ENCODE results near the gene TGFBR1. TPM values are rescaled to one million over a fixed set of nuclear protein-coding genes. Genes with fewer than 3 reads are reported as not detected.

The TGFBR1 gene
- total and polyA plus RNA-seq, 2 experiments from 2014 or later, result 41.7 to 79.4 TPM

DNA sequence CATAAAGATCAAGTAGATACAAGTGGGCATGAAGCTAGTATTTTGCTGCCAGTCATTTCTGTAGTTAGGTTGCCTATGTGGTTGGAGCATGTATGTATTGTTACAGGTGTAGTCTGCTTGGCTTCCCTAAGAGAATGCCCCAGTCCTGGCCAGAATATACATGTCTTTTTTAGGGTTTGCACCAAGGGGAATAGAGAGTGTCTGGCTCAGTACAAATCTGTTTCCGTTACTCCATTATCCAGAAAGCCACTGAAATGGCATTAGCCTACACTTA is 23.2 kb downstream of the TGFBR1 start:
- no peak for DNase-seq (ENCODE audit: low spot score)
- peaks cover 100% of the 10 kb centered on the region for H3K79me2 ChIP-seq

DNA sequence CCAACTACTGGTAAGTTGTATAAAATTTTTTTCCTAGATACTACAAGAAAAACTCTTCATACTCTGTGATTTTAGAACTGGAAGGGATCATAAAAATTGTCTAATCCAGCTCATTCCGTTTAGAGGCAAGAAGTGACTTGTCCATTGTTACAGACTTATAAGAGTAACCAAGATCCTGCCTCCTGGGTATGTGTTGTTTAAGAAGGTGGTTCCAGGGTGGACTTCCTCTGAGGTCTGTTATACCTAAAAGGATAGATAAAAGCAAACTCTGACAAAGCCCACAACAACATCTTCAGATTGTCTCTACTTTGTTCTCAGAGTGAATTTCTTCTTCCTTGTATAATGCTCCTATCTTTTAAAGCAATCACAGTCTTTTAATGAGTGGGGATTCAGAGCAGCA is 24.2 kb downstream of the TGFBR1 start:
- Histone ChIP-seq H3K9me3 (ENCODE audit: low read depth) (no peaks in the 10 kb centered on the region), H3K36me3 (replicated peaks; ENCODE audit: insufficient read depth, low read depth) (no peaks in the 10 kb centered on the region), H3K4me3 (no peak overlapping the region), H2AFZ (no peak overlapping the region), H3K27me3 (no peaks in the 10 kb centered on the region), H3K4me1 (ENCODE audit: insufficient read depth) (no peaks in the 10 kb centered on the region), H3K79me2 (peaks cover 96% of the 10 kb centered on the region), H3K27ac (no peak overlapping the region), H4K20me1 (ENCODE audit: insufficient read depth, poor library complexity, severe bottlenecking) (peaks cover 26% of the 10 kb centered on the region), H3K9me2 (replicated peaks; ENCODE audit: insufficient read depth) (no peaks in the 10 kb centered on the region), H3K4me2 (no peak overlapping the region)
- TF ChIP-seq EZH2 (IDR thresholded peaks at IDR 0.05; ENCODE audit: borderline replicate concordance) (no peak), EZH2phosphoT487 (IDR thresholded peaks at IDR 0.05; ENCODE audit: low read depth, severe bottlenecking, unreplicated experiment) (no peak), CTCF (IDR thresholded peaks at IDR 0.05; ENCODE audit: poor library complexity) (no peak)
- DNase-seq (ENCODE audit: low spot score), result no peak
- 41% methylated on average over 1 of the region's 1 CpG for WGBS (ENCODE audit: low lambda C conversion rate, missing lambda C conversion rate)

More for the DNA sequence above, 23.2 kb downstream of the TGFBR1 start:
- no peak for TF ChIP-seq EZH2phosphoT487 (IDR thresholded peaks at IDR 0.05; ENCODE audit: low read depth, severe bottlenecking, unreplicated experiment)
- Histone ChIP-seq H3K4me3 (no peak overlapping the region), H2AFZ (no peak overlapping the region), H3K9me3 (ENCODE audit: low read depth) (no peaks in the 10 kb centered on the region), H3K27ac (no peak overlapping the region), H3K4me1 (ENCODE audit: insufficient read depth) (no peaks in the 10 kb centered on the region), H3K9me2 (replicated peaks; ENCODE audit: insufficient read depth) (no peaks in the 10 kb centered on the region), H3K4me2 (no peak overlapping the region), H4K20me1 (ENCODE audit: insufficient read depth, poor library complexity, severe bottlenecking) (peaks cover 35% of the 10 kb centered on the region), H3K27me3 (no peaks in the 10 kb centered on the region), H3K36me3 (replicated peaks; ENCODE audit: insufficient read depth, low read depth) (no peaks in the 10 kb centered on the region)
- 100% methylated on average over 1 of the region's 1 CpG for WGBS (ENCODE audit: low lambda C conversion rate, missing lambda C conversion rate)

- Histone ChIP-seq H3K9me3 (ENCODE audit: low read depth) (no peaks in the 10 kb centered on the region), H3K27ac (no peak overlapping the region), H3K9me2 (replicated peaks; ENCODE audit: insufficient read depth) (no peaks in the 10 kb centered on the region), H3K4me3 (no peak overlapping the region), H3K27me3 (no peaks in the 10 kb centered on the region), H3K36me3 (replicated peaks; ENCODE audit: insufficient read depth, low read depth) (no peaks in the 10 kb centered on the region), H3K4me1 (ENCODE audit: insufficient read depth) (no peaks in the 10 kb centered on the region), H4K20me1 (ENCODE audit: insufficient read depth, poor library complexity, severe bottlenecking) (peaks cover 19% of the 10 kb centered on the region), H3K4me2 (no peak overlapping the region), H3K79me2 (peaks cover 91% of the 10 kb centered on the region), H2AFZ (no peak overlapping the region)
- DNase-seq (ENCODE audit: low spot score), result no peak
- TF ChIP-seq CTCF (IDR thresholded peaks at IDR 0.05; ENCODE audit: poor library complexity) (no peak), EZH2phosphoT487 (IDR thresholded peaks at IDR 0.05; ENCODE audit: low read depth, severe bottlenecking, unreplicated experiment) (no peak), EZH2 (IDR thresholded peaks at IDR 0.05; ENCODE audit: borderline replicate concordance) (no peak)
- 96% methylated on average over 3 of the region's 3 CpGs for WGBS (ENCODE audit: low lambda C conversion rate, missing lambda C conversion rate)
These were observed 25.2 kb downstream of the TGFBR1 start for GRCh38 chr9:99130069-99130468.

GRCh38 chr9:99133145-99133544 is 28.2 kb downstream of the TGFBR1 start:
- Histone ChIP-seq H3K4me2 (no peak overlapping the region), H3K9me2 (replicated peaks; ENCODE audit: insufficient read depth) (no peaks in the 10 kb centered on the region), H3K4me3 (no peak overlapping the region), H3K27me3 (no peaks in the 10 kb centered on the region), H3K9me3 (ENCODE audit: low read depth) (no peaks in the 10 kb centered on the region), H3K79me2 (peaks cover 71% of the 10 kb centered on the region), H3K27ac (no peak overlapping the region), H2AFZ (no peak overlapping the region), H4K20me1 (ENCODE audit: insufficient read depth, poor library complexity, severe bottlenecking) (no peaks in the 10 kb centered on the region), H3K36me3 (replicated peaks; ENCODE audit: insufficient read depth, low read depth) (no peaks in the 10 kb centered on the region), H3K4me1 (ENCODE audit: insufficient read depth) (no peaks in the 10 kb centered on the region)
- TF ChIP-seq EZH2 (IDR thresholded peaks at IDR 0.05; ENCODE audit: borderline replicate concordance), result no peak
- TF ChIP-seq CTCF (IDR thresholded peaks at IDR 0.05; ENCODE audit: poor library complexity), result no peak
- TF ChIP-seq EZH2phosphoT487 (IDR thresholded peaks at IDR 0.05; ENCODE audit: low read depth, severe bottlenecking, unreplicated experiment), result no peak
- no peak for DNase-seq (ENCODE audit: low spot score)
- WGBS (ENCODE audit: low lambda C conversion rate, missing lambda C conversion rate), result 90% methylated on average over 2 of the region's 2 CpGs
